Upper lobe of right lung (tissue), 1 donor: ENCODE data around the gene YWHAB. TPM values are rescaled to one million over a fixed set of nuclear protein-coding genes. Genes with fewer than 3 reads are reported as not detected.
"Not testable (repeated sequence)": the region's sequence is repeated elsewhere in the genome, so short reads cannot be mapped to it uniquely, and the experiment has no call there.

Experiments used
- ATAC-seq: fragments of 200-7000 bp; cut with Tn5 transposase; one replicate; pipeline ENCODE4 v1.9.1; 2020; ENCODE audit warnings: mild to moderate bottlenecking, moderate library complexity
- DNase-seq: peaks from one replicate; pipeline ENCODE4 v3.0.0-alpha.2; 2020
- H3K27ac ChIP-seq: fragments of 200-600 bp; one replicate; pipeline ENCODE4 v1.8.0; 2022
- H3K27me3 ChIP-seq: fragments of 200-600 bp; one replicate; pipeline ENCODE4 v1.8.0; 2022; ENCODE audit warnings: mild to moderate bottlenecking
- H3K36me3 ChIP-seq: fragments of 200-600 bp; one replicate; pipeline ENCODE4 v1.8.0; 2022
- H3K4me1 ChIP-seq: fragments of 200-600 bp; one replicate; pipeline ENCODE4 v1.8.0; 2022
- H3K4me3 ChIP-seq: fragments of 200-600 bp; one replicate; pipeline ENCODE4 v1.8.0; 2022; ENCODE audit warnings: mild to moderate bottlenecking
- H3K9me3 ChIP-seq: fragments of 200-600 bp; one replicate; pipeline ENCODE4 v1.8.0; 2022
- CTCF ChIP-seq: fragments of 200-600 bp; IDR thresholded peaks from one replicate; pipeline ENCODE4 v1.8.0; 2022; ENCODE audit warnings: antibody characterized with exemption
- intact Hi-C: fragments of 100-400 bp; cut with DNase I; formaldehyde crosslinking; loops from one replicate; pipeline ENCODE4 v1.11.0; 2022
- total RNA-seq: library from RNA; stranded (reverse); fragmentation: NEBNext Ultra II Directional; extraction: Animal tissue kit (Norgen Biotek cat#: 25700); gene quantifications from one replicate; pipeline ENCODE4 v1.2.1, GENCODE V29; 2021
- donor health status: DM: no; HTN: yes; CAD: no; lungs with severe emphysema.

The YWHAB gene
- total RNA-seq, 1 donor from 2014 or later: 185 TPM

GRCh38 chr20:44858606-44859360 lies 26.7 kb upstream of the YWHAB start:
- Histone ChIP-seq H3K9me3 (no peaks in the 10 kb centered on the region), H3K4me1 (no peaks in the 10 kb centered on the region), H3K27me3 (no peaks in the 10 kb centered on the region), H3K4me3 (no peak overlapping the region), H3K27ac (no peak overlapping the region), H3K36me3 (no peaks in the 10 kb centered on the region)
- ATAC-seq (no peak), DNase-seq (no peak)
- TF ChIP-seq CTCF: no peak
- intact Hi-C loops: no loop called here

GRCh38 chr20:44861531-44862006 lies 23.9 kb upstream of the YWHAB start:
- H3K27ac ChIP-seq: no peak overlapping the region
- DNase-seq (no peak), ATAC-seq (peak; percentile 14)
- TF ChIP-seq CTCF: no peak
- H3K4me1 ChIP-seq: no peaks in the 10 kb centered on the region
- H3K4me3 ChIP-seq: no peak overlapping the region
- H3K9me3 ChIP-seq: no peaks in the 10 kb centered on the region
- H3K36me3 ChIP-seq: no peaks in the 10 kb centered on the region
- intact Hi-C loops: loop anchor here (10.0 kb wide), 1 partner anchor 177 kb away; no protein-coding TSS in a partner anchor
- H3K27me3 ChIP-seq: no peaks in the 10 kb centered on the region

- intact Hi-C loops: loop anchor here (10.0 kb wide), 1 partner anchor 177 kb away; no protein-coding TSS in a partner anchor
- Histone ChIP-seq H3K36me3 (no peaks in the 10 kb centered on the region), H3K27me3 (no peaks in the 10 kb centered on the region), H3K9me3 (no peaks in the 10 kb centered on the region), H3K4me1 (no peaks in the 10 kb centered on the region), H3K27ac (no peak overlapping the region), H3K4me3 (no peak overlapping the region)
- TF ChIP-seq CTCF: no peak
- ATAC-seq (no peak), DNase-seq (no peak)
These were observed 23.2 kb upstream of the YWHAB start for GRCh38 chr20:44862286-44862685.

- not testable (repeated sequence) for H3K9me3 ChIP-seq, ATAC-seq, DNase-seq, H3K4me3 ChIP-seq, H3K36me3 ChIP-seq, H3K27me3 ChIP-seq, H3K27ac ChIP-seq, H3K4me1 ChIP-seq
- intact Hi-C loops: loop anchor here (10.0 kb wide), 1 partner anchor 179 kb away; no protein-coding TSS in a partner anchor
These were observed 22.0 kb upstream of the YWHAB start for GRCh38 chr20:44863365-44864084.

- DNase-seq, H3K4me3 ChIP-seq, H3K27ac ChIP-seq, H3K36me3 ChIP-seq, H3K4me1 ChIP-seq, H3K9me3 ChIP-seq, ATAC-seq, H3K27me3 ChIP-seq: not testable (repeated sequence)
- intact Hi-C loops: loop anchor here (10.0 kb wide), 1 partner anchor 180 kb away; no protein-coding TSS in a partner anchor
These were observed 21.0 kb upstream of the YWHAB start for GRCh38 chr20:44864493-44864892.

GRCh38 chr20:44866703-44867335 lies 18.7 kb upstream of the YWHAB start:
- intact Hi-C loops: loop anchor here (5.0 to 10.0 kb wide), 2 partner anchors 120 to 182 kb away; partner anchors contain the start of gene KCNK15
- DNase-seq: no peak
- H3K36me3 ChIP-seq: no peaks in the 10 kb centered on the region
- no peak for ATAC-seq
- no peaks in the 10 kb centered on the region for H3K9me3 ChIP-seq
- H3K27ac ChIP-seq: no peak overlapping the region
- TF ChIP-seq CTCF: no peak
- H3K4me1 ChIP-seq: no peaks in the 10 kb centered on the region
- H3K27me3 ChIP-seq: no peaks in the 10 kb centered on the region
- H3K4me3 ChIP-seq: no peak overlapping the region
